Left ventricle myocardium inferior (tissue), 1 donor: ENCODE results near the gene CHST8. TPM values are rescaled to one million over a fixed set of nuclear protein-coding genes. Genes with fewer than 3 reads are reported as not detected.
A peak's percentile ranks its signal among the peaks of the same experiment; 100 is the strongest.

Experiments used
- DNase-seq: peaks from one replicate; pipeline ENCODE4 v3.0.0-alpha.2; 2020
- H3K27ac ChIP-seq: fragments of 200-600 bp; replicated peaks from 2 replicates; pipeline ENCODE4 v1.8.0; 2021
- H3K27me3 ChIP-seq: fragments of 200-600 bp; 2 replicates; pipeline ENCODE4 v1.8.0; 2021; ENCODE audit warnings: low read depth
- H3K36me3 ChIP-seq: fragments of 200-600 bp; 2 replicates; pipeline ENCODE4 v1.8.0; 2021
- H3K4me1 ChIP-seq: fragments of 200-600 bp; 2 replicates; pipeline ENCODE4 v1.8.0; 2021
- H3K4me3 ChIP-seq: fragments of 200-600 bp; 2 replicates; pipeline ENCODE4 v1.8.0; 2021; ENCODE audit warnings: mild to moderate bottlenecking, moderate library complexity
- H3K9me3 ChIP-seq: fragments of 200-600 bp; replicated peaks from 2 replicates; pipeline ENCODE4 v1.8.0; 2021
- intact Hi-C: fragments of 100-400 bp; cut with micrococcal nuclease; formaldehyde crosslinking; loops from one replicate; pipeline ENCODE4 v1.11.0; 2022
- long read RNA-seq: library from polyadenylated mRNA; unstranded; transcript quantifications from one replicate; pipeline ENCODE4 v2.0.0, GENCODE V29; 2021
- total RNA-seq: library from RNA; stranded (reverse); fragmentation: NEBNext Ultra II Directional; extraction: Animal tissue kit (Norgen Biotek cat#: 25700); gene quantifications from one replicate; pipeline ENCODE4 v1.2.1, GENCODE V29; 2021
- TF ChIP-seq, protein P1 (sequence below): fragments of 200-600 bp; IDR thresholded peaks from 2 replicates; pipeline ENCODE4 v1.8.0; 2021; ENCODE audit warnings: antibody characterized with exemption, mild to moderate bottlenecking, borderline replicate concordance
- donor health status: DM: no; HTN: yes; CAD: no; lungs with severe emphysema.

CHST8 gene, protein sequence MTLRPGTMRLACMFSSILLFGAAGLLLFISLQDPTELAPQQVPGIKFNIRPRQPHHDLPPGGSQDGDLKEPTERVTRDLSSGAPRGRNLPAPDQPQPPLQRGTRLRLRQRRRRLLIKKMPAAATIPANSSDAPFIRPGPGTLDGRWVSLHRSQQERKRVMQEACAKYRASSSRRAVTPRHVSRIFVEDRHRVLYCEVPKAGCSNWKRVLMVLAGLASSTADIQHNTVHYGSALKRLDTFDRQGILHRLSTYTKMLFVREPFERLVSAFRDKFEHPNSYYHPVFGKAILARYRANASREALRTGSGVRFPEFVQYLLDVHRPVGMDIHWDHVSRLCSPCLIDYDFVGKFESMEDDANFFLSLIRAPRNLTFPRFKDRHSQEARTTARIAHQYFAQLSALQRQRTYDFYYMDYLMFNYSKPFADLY
- 0.14 TPM for total RNA-seq
- long read RNA-seq, partial matches to known transcripts: 0 of 1 reads
- long read RNA-seq, other reads (novel, unspliced or antisense): 1 of 1 reads

DNA sequence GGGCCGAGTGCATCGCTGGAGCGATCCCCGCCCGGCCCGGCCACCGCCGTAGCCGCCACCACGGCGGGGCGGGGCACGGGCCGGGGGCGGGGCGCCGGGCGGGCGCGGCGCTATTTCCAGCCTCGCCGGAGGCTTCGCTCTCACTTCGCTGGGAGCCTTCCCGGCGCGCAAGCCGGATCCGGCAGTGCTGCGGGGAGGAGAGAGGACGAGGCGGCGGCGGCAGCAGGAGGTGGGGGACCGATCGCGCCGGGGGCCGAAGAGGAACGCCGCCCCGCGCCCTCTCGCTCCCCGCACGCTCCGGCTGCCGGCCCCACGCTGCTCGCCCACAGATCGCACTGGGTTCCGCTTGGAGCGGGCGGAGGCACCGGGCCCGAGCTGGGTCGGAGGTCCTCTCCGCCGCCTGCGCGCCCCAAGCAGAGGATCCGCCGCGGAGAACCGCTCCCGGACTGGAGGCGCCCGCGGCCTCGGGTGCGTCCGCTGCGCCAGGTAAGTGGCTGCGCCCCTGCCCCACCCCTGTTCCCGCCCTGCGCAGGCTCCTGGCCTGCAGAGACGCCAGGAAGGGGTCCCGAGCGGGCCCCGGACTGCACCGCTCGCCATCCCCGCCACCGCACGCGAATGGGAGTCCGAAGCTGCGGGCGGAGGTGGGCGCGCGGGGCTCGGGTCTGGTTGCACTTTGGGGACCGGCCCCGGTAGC, at the start of gene CHST8:
TSS of gene CHST8 (plus strand) at position 143 of the 694 bp plus-strand sequence. CDS start 67,309 bp downstream, outside the sequence.
- intact Hi-C loops: no loop called here
- Histone ChIP-seq H3K27ac (no peak within 1 kb of the TSS), H3K9me3 (no peaks in the 10 kb centered on the region), H3K36me3 (no peaks in the 10 kb centered on the region), H3K27me3 (peaks cover 96% of the 10 kb centered on the region), H3K4me1 (peaks cover 22% of the 10 kb centered on the region), H3K4me3 (peak within 1 kb of the TSS; percentile 69)
- TF ChIP-seq, protein P1, sequence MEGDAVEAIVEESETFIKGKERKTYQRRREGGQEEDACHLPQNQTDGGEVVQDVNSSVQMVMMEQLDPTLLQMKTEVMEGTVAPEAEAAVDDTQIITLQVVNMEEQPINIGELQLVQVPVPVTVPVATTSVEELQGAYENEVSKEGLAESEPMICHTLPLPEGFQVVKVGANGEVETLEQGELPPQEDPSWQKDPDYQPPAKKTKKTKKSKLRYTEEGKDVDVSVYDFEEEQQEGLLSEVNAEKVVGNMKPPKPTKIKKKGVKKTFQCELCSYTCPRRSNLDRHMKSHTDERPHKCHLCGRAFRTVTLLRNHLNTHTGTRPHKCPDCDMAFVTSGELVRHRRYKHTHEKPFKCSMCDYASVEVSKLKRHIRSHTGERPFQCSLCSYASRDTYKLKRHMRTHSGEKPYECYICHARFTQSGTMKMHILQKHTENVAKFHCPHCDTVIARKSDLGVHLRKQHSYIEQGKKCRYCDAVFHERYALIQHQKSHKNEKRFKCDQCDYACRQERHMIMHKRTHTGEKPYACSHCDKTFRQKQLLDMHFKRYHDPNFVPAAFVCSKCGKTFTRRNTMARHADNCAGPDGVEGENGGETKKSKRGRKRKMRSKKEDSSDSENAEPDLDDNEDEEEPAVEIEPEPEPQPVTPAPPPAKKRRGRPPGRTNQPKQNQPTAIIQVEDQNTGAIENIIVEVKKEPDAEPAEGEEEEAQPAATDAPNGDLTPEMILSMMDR: no peak
- DNase-seq: peak; percentile 40

DNA sequence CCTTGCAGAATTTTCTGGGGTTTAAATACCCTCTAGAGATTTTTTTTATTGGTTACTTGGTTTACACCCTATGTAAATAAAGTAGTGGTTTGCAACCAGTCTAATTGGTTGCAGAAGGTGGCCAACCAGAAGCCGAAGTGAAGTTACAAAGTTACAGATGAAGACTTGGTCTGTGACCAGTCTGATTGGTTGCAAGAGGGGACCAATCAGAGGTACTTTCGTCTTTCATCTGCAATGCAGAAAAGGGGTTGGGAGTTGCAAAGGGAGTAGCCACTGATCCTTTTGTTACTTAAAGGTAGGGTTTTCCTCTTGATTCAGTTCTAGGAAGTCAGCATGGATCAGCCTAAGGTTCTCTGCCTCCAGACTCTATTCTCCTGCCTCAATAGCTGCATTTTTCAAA, 48.8 kb upstream of the CHST8 start:
- DNase-seq: no peak
- intact Hi-C loops: no loop called here
- H3K27me3 ChIP-seq: peaks cover 51% of the 10 kb centered on the region
- no peaks in the 10 kb centered on the region for H3K36me3 ChIP-seq
- TF ChIP-seq, protein P1: no peak
- no peak overlapping the region for H3K27ac ChIP-seq
- H3K4me3 ChIP-seq: no peak overlapping the region
- no peaks in the 10 kb centered on the region for H3K4me1 ChIP-seq
- H3K9me3 ChIP-seq: peaks cover 34% of the 10 kb centered on the region

DNA sequence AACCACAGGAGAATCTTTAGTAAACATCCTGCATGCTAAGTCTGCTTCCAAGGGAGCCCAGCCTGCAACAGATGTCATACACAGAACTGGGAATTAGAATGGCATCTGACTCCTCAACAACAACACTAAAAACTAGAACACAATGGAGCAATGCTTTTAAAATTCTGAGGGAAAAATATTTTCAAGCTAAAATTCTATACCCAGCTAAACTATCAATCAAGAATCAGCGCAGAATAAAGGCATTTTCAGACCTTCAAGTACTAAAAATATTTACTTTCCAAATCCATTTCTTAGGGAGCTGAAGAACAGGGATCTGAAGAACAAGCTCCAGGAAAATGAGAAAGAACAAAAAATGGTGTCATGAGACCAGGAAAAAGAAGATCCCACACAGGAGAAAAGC, 46.9 kb upstream of the CHST8 start:
- no peaks in the 10 kb centered on the region for H3K36me3 ChIP-seq
- peaks cover 49% of the 10 kb centered on the region for H3K27me3 ChIP-seq
- no peak overlapping the region for H3K27ac ChIP-seq
- no peak for DNase-seq
- TF ChIP-seq, protein P1: no peak
- no peaks in the 10 kb centered on the region for H3K4me1 ChIP-seq
- H3K4me3 ChIP-seq: no peak overlapping the region
- peaks cover 34% of the 10 kb centered on the region for H3K9me3 ChIP-seq
- intact Hi-C loops: no loop called here

DNA sequence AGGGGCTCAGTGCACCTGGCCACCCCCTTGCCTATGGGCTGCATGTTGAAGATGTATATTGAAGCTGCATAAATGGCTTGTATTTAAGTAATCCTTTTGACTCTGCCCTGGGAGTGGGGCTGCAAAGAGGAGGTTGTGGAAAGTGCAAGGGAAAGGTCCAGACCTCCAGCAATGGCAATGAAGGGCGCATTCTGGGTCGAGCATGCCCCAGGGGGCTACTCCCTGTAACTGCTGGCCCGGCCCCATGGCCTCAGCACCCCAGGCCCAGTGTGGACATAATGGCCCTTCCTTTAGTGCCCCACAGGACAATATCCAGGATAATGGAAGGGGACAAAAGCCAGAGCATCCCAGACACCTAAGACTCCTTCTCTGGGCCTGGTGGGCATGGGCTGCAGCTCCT, 43.1 kb upstream of the CHST8 start:
- peaks cover 34% of the 10 kb centered on the region for H3K9me3 ChIP-seq
- TF ChIP-seq, protein P1: no peak
- H3K4me1 ChIP-seq: no peaks in the 10 kb centered on the region
- intact Hi-C loops: no loop called here
- peaks cover 46% of the 10 kb centered on the region for H3K27me3 ChIP-seq
- no peak overlapping the region for H3K4me3 ChIP-seq
- no peak for DNase-seq
- H3K27ac ChIP-seq: no peak overlapping the region
- H3K36me3 ChIP-seq: no peaks in the 10 kb centered on the region

DNA sequence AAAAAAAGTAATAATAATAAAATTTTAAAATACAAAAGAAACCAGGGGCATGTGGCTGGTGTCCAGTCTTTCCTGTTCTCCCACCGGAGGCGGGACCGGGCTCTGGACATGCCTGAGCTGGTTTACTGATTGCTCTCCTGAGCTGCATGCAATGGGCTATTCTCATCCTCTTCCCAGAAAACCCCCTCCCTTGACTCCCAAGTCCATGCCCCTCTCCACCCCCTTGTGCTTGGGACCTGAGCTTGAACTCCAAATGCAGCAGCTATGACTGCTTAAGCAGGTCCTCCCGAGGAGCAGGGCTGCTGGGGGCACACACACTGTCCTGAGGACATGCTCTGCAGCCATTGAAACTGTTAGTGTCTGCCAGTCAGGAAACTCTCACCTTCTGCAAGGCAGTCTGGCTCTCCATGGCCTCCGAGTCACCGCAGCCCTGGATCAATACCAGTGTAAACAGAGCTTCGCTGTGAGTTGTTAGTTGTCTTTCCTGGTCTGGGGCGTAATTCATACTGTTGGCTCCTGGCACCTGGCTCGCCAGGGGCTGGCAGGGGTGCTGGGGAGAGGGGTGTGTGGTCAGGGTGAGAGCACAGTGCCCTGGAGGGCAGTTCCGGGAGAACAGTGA, 41.6 kb upstream of the CHST8 start:
- intact Hi-C loops: no loop called here
- Histone ChIP-seq H3K9me3 (peaks cover 21% of the 10 kb centered on the region), H3K4me3 (no peak overlapping the region), H3K27ac (no peak overlapping the region), H3K4me1 (no peaks in the 10 kb centered on the region), H3K27me3 (peaks cover 47% of the 10 kb centered on the region), H3K36me3 (no peaks in the 10 kb centered on the region)
- no peak for DNase-seq
- TF ChIP-seq, protein P1: no peak
